ENCODE measurements around the gene ELN.

DNA sequence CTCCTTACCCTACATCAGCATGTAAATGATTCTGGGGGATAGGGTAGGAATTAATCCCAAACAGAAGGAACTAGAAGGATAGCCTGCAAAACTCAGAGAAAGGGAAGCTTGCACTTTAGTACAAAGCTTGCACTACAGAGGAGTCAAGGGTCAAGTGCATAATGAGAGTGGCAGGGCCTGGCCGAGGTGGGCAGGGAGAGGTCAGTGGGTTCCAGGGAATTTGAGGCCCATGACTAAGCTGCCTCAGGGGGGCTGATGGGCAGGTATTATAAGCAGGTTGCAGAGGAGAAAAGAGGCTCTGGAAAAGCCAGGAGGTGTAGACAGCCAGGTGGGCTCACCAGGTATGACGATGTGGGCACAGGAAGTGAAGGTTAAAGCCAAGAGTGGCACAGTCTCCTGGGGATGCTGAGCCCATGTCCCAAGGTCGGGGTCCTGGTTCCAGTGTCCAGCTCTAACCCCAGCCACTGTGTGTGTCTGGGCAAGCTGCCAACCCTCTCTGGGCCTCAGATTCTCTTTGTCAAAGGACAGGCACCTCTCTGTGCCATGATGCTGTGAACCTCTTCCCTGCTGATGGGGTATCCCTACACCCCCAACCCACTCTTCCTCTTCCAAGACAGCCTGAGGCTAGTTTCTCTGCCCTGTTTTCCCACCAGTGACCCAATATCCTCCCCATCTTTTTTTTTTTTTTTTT lies 32.0 kb upstream of the ELN start:
- TF ChIP-seq, protein P1, sequence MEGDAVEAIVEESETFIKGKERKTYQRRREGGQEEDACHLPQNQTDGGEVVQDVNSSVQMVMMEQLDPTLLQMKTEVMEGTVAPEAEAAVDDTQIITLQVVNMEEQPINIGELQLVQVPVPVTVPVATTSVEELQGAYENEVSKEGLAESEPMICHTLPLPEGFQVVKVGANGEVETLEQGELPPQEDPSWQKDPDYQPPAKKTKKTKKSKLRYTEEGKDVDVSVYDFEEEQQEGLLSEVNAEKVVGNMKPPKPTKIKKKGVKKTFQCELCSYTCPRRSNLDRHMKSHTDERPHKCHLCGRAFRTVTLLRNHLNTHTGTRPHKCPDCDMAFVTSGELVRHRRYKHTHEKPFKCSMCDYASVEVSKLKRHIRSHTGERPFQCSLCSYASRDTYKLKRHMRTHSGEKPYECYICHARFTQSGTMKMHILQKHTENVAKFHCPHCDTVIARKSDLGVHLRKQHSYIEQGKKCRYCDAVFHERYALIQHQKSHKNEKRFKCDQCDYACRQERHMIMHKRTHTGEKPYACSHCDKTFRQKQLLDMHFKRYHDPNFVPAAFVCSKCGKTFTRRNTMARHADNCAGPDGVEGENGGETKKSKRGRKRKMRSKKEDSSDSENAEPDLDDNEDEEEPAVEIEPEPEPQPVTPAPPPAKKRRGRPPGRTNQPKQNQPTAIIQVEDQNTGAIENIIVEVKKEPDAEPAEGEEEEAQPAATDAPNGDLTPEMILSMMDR (IDR thresholded peaks at IDR 0.05): no peak
- TF ChIP-seq POLR2A (IDR thresholded peaks at IDR 0.05) (no peak), EP300 (IDR thresholded peaks at IDR 0.05) (no peak)
